IPS-NIHi7 (cell line): ENCODE measurements around the gene LRP5.
"Not testable (repeated sequence)": the region's sequence is repeated elsewhere in the genome, so short reads cannot be mapped to it uniquely, and the experiment has no call there.

Source experiments
- DNase-seq: peaks from one replicate; pipeline ENCODE4 v3.0.0; 2012; ENCODE audit warnings: mixed read lengths; ENCODE audit errors: extremely low spot score

The LRP5 gene

GRCh38 chr11:68442433-68442832 is 130.0 kb downstream of the LRP5 start:
- no peak for DNase-seq

- DNase-seq = no peak
Observed at GRCh38 chr11:68444566-68444965, 132.2 kb downstream of the LRP5 start.

GRCh38 chr11:68445531-68446035 is 133.2 kb downstream of the LRP5 start:
- DNase-seq = no peak

GRCh38 chr11:68446046-68446725 is 133.8 kb downstream of the LRP5 start:
- no peak for DNase-seq

GRCh38 chr11:68447015-68447801 is 134.8 kb downstream of the LRP5 start:
- peak; percentile 93 for DNase-seq

GRCh38 chr11:68447914-68448313 is 135.5 kb downstream of the LRP5 start:
- DNase-seq = not testable (repeated sequence)

- DNase-seq = no peak
Observed at GRCh38 chr11:68448604-68449011, 136.2 kb downstream of the LRP5 start.

- no peak for DNase-seq
Observed at GRCh38 chr11:68449951-68450350, 137.6 kb downstream of the LRP5 start.

GRCh38 chr11:68450711-68451110 is 138.3 kb downstream of the LRP5 start:
- no peak for DNase-seq

- DNase-seq = peak; percentile 50
Observed at GRCh38 chr11:68454767-68455166, 142.4 kb downstream of the LRP5 start.

GRCh38 chr11:68455485-68455884 is 143.1 kb downstream of the LRP5 start:
- no peak for DNase-seq

GRCh38 chr11:68457216-68457897 is 145.0 kb downstream of the LRP5 start:
- no peak for DNase-seq

- no peak for DNase-seq
Observed at GRCh38 chr11:68457898-68458249, 145.5 kb downstream of the LRP5 start.

GRCh38 chr11:68458340-68458739 is 145.9 kb downstream of the LRP5 start:
- DNase-seq = not testable (repeated sequence)

GRCh38 chr11:68459886-68460740 is 147.7 kb downstream of the LRP5 start:
- peak; percentile 99 for DNase-seq

GRCh38 chr11:68460741-68461574 is 148.6 kb downstream of the LRP5 start, which contains the start of gene PPP6R3:
PPP6R3 (plus strand) TSS chr11:68460752; CDS start chr11:68537665, 76,913 bp downstream.
- peak; percentile 70 for DNase-seq

GRCh38 chr11:68461575-68461917 is 149.2 kb downstream of the LRP5 start:
- DNase-seq = no peak

- no peak for DNase-seq
Observed at GRCh38 chr11:68463714-68464113, 151.3 kb downstream of the LRP5 start.

- DNase-seq = no peak
Observed at GRCh38 chr11:68467201-68467834, 154.9 kb downstream of the LRP5 start.

GRCh38 chr11:68468217-68468828 is 155.9 kb downstream of the LRP5 start:
- no peak for DNase-seq
